DOHH2 (cell line): Measurements from ENCODE around the gene HLA-DQA2.
A peak's percentile ranks its signal among the peaks of the same experiment; 100 is the strongest.
"Not testable (repeated sequence)": the region's sequence is repeated elsewhere in the genome, so short reads cannot be mapped to it uniquely, and the experiment has no call there.

Experiments
- H3F3A ChIP-seq: fragments of 200-600 bp; sonication (generic), shearing (Covaris generic); 2 replicates; pipeline ENCODE4 v1.6.0; 2016; ENCODE audit warnings: antibody characterized with exemption, mild to moderate bottlenecking; ENCODE audit not compliant: control insufficient read depth, insufficient read depth
- H3K27ac ChIP-seq: fragments of 200-600 bp; sonication (generic); 2 replicates; pipeline ENCODE4 v1.5.1; 2014; ENCODE audit warnings: low read depth, mild to moderate bottlenecking, low read length, moderate library complexity
- H3K27me3 ChIP-seq: fragments of 200-600 bp; sonication (generic); 2 replicates; pipeline ENCODE4 v1.6.1; 2014; ENCODE audit warnings: mild to moderate bottlenecking, low read length, mixed read lengths; ENCODE audit not compliant: control insufficient read depth
- H3K36me3 ChIP-seq: fragments of 200-600 bp; sonication (generic); 2 replicates; pipeline ENCODE4 v1.6.1; 2014; ENCODE audit warnings: mild to moderate bottlenecking, low read length, moderate library complexity, mixed read lengths; ENCODE audit not compliant: control insufficient read depth
- H3K4me1 ChIP-seq: fragments of 200-600 bp; sonication (generic); 2 replicates; pipeline ENCODE4 v1.6.1; 2014; ENCODE audit warnings: mild to moderate bottlenecking, low read length, mixed read lengths; ENCODE audit not compliant: control insufficient read depth
- H3K4me2 ChIP-seq: fragments of 200-600 bp; sonication (generic); 2 replicates; pipeline ENCODE4 v1.6.0; 2014; ENCODE audit warnings: mild to moderate bottlenecking, low read length, moderate library complexity
- H3K4me3 ChIP-seq: fragments of 200-600 bp; sonication (generic); 2 replicates; pipeline ENCODE4 v1.5.1; 2014; ENCODE audit warnings: mild to moderate bottlenecking, low read length, mixed read lengths
- H3K79me2 ChIP-seq: fragments of 200-600 bp; sonication (generic); 2 replicates; pipeline ENCODE4 v1.6.1; 2014; ENCODE audit warnings: mild to moderate bottlenecking, low read length, mixed read lengths; ENCODE audit not compliant: control insufficient read depth
- H3K9me2 ChIP-seq: fragments of 200-600 bp; sonication (generic); replicated peaks from 2 replicates; pipeline ENCODE4 v1.6.1; 2014; ENCODE audit warnings: mild to moderate bottlenecking, low read length, mixed read lengths; ENCODE audit not compliant: control insufficient read depth
- H3K9me3 ChIP-seq: fragments of 200-600 bp; sonication (generic); 2 replicates; pipeline ENCODE4 v1.6.1; 2014; ENCODE audit warnings: antibody characterized with exemption, low read length, mixed read lengths; ENCODE audit not compliant: control insufficient read depth, insufficient read depth
- H4K20me1 ChIP-seq: fragments of 200-600 bp; sonication (generic); 2 replicates; pipeline ENCODE4 v1.6.0; 2014; ENCODE audit warnings: low read depth, mild to moderate bottlenecking, antibody characterized with exemption, low read length, moderate library complexity; ENCODE audit not compliant: control insufficient read depth, insufficient read depth
- EZH2phosphoT487 ChIP-seq: fragments of 200-600 bp; sonication (generic); IDR thresholded peaks from 2 replicates; pipeline ENCODE4 v1.6.1; 2017; ENCODE audit warnings: borderline replicate concordance, mild to moderate bottlenecking, antibody characterized with exemption, low read length, moderate library complexity, mixed read lengths
- TF ChIP-seq, protein P1 (sequence below): fragments of 200-600 bp; sonication (generic); IDR thresholded peaks from one replicate; pipeline ENCODE4 v1.5.1; 2014; ENCODE audit warnings: antibody characterized with exemption, mild to moderate bottlenecking, low read depth, low read length; ENCODE audit not compliant: poor library complexity, severe bottlenecking

HLA-DQA2 gene

DNA sequence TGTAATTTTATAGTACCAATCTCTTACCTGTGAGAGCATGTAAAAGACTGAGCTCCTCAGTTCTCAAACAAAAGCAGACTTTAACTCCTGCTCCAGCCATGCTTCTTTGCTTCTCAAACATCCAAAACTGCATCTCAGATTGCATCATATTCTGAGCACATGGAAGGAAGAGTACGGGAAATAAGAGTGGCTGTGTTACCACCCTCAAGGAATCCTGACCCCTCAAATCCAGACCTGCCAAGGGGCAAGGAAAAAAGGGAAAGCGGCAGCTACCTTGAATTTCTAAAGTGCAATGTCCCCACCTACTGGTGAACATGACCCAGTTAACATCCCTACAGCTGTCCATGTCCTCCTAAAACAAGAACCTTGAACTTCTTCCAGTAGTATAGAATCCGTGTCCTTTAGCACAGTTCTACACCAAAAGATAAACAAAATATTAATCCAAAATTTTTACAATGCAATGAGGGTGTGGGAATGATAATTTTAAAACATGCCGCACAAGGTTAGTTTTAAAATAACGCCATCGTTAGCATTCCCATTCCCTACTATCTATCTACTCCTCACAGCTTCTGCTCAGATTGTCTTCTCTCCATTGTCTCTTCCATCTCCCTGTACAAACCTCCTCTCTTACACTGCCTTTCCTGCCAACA lies 40.7 kb upstream of the HLA-DQA2 start:
- Histone ChIP-seq H3K4me2 (peak overlapping the region; percentile 33), H3K4me3 (no peak overlapping the region)
- TF ChIP-seq, protein P1, sequence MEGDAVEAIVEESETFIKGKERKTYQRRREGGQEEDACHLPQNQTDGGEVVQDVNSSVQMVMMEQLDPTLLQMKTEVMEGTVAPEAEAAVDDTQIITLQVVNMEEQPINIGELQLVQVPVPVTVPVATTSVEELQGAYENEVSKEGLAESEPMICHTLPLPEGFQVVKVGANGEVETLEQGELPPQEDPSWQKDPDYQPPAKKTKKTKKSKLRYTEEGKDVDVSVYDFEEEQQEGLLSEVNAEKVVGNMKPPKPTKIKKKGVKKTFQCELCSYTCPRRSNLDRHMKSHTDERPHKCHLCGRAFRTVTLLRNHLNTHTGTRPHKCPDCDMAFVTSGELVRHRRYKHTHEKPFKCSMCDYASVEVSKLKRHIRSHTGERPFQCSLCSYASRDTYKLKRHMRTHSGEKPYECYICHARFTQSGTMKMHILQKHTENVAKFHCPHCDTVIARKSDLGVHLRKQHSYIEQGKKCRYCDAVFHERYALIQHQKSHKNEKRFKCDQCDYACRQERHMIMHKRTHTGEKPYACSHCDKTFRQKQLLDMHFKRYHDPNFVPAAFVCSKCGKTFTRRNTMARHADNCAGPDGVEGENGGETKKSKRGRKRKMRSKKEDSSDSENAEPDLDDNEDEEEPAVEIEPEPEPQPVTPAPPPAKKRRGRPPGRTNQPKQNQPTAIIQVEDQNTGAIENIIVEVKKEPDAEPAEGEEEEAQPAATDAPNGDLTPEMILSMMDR, result peak; percentile 83
- TF ChIP-seq EZH2phosphoT487, result no peak

DNA sequence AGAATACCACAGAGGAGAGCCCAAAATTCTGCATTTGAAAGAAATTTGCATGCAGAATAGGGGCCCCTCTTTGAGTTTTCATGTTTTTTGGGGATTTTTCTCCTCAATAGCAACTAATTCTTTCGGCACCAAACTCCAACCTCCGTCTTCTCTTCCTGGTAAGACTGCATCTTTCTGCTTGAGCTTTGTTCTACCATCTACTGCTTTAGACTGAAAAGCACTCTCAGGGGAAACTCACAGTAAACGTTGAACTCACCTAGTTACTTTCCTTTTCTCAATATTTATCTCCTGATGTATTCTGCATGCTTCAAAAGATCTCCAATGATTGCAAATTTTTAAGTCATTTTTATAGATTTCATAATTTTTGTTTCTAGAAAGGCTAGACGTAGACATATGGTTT lies 37.8 kb upstream of the HLA-DQA2 start:
- H3K27ac ChIP-seq, result no peak overlapping the region
- TF ChIP-seq, protein P1, result no peak
- TF ChIP-seq EZH2phosphoT487, result no peak
- H3K9me2 ChIP-seq, result no peaks in the 10 kb centered on the region
- H3K36me3 ChIP-seq, result no peaks in the 10 kb centered on the region
- H3K9me3 ChIP-seq, result no peaks in the 10 kb centered on the region
- no peaks in the 10 kb centered on the region for H3F3A ChIP-seq
- H3K4me2 ChIP-seq, result no peak overlapping the region
- H3K4me3 ChIP-seq, result no peak overlapping the region
- H3K27me3 ChIP-seq, result no peaks in the 10 kb centered on the region
- peaks cover 12% of the 10 kb centered on the region for H3K4me1 ChIP-seq
- no peaks in the 10 kb centered on the region for H4K20me1 ChIP-seq
- H3K79me2 ChIP-seq, result no peaks in the 10 kb centered on the region

More for the DNA sequence above, 40.7 kb upstream of the HLA-DQA2 start:
- no peaks in the 10 kb centered on the region for H4K20me1 ChIP-seq
- H3K9me2 ChIP-seq, result no peaks in the 10 kb centered on the region
- H3K79me2 ChIP-seq, result no peaks in the 10 kb centered on the region
- peaks cover 12% of the 10 kb centered on the region for H3K4me1 ChIP-seq
- no peaks in the 10 kb centered on the region for H3F3A ChIP-seq
- no peak overlapping the region for H3K27ac ChIP-seq
- no peaks in the 10 kb centered on the region for H3K9me3 ChIP-seq
- H3K27me3 ChIP-seq, result peaks cover 3% of the 10 kb centered on the region; the same call in 1 of the 2 replicates
- H3K36me3 ChIP-seq, result no peaks in the 10 kb centered on the region

DNA sequence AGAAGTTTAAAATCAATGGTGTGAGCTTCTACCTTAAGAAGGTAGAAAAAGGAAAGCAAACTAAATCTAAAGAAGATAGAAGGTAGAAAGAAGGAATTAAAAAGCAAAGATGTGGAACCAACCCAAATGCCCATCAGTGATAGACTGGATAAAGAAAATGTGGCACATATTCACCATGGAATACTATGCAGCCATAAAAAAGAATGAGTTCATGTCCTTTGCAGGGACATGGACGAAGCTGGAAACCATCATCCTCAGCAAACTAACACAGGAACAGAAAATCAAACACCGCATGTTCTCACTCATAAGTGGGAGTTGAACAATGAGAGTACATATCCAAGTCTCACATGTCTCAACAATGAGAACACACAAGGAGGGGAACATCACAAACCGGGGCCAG lies 36.0 kb upstream of the HLA-DQA2 start:
- H3K79me2 ChIP-seq, H3K27me3 ChIP-seq, H3K36me3 ChIP-seq, H3K4me3 ChIP-seq, H3K27ac ChIP-seq, H3K9me2 ChIP-seq, H3K4me2 ChIP-seq, H3K9me3 ChIP-seq, H4K20me1 ChIP-seq, H3F3A ChIP-seq: not testable (repeated sequence)
- peaks cover 12% of the 10 kb centered on the region for H3K4me1 ChIP-seq

DNA sequence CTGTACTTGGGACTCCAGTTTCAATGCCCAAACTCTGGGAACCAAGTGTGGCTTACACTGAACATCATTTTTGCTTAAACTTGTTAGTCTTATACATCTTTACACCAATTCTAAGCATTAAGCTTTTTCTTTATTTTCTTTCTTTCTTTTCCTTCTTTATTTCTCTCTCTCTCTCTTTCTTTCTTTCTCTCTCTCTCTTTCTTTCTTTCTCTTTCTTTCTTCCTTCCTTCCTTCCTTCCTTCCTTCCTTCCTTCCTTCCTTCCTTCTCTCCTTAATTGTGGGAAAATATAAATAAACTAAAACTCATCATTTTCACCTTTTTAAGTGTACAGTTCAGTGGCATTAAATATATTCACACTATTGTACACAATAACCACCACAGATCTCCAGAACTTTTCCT lies 31.6 kb upstream of the HLA-DQA2 start:
- H3F3A ChIP-seq, result no peaks in the 10 kb centered on the region
- H3K9me3 ChIP-seq, result no peaks in the 10 kb centered on the region
- H3K79me2 ChIP-seq, result no peaks in the 10 kb centered on the region
- no peaks in the 10 kb centered on the region for H3K4me1 ChIP-seq
- no peak overlapping the region for H3K27ac ChIP-seq
- no peaks in the 10 kb centered on the region for H4K20me1 ChIP-seq
- H3K9me2 ChIP-seq, result no peaks in the 10 kb centered on the region
- no peaks in the 10 kb centered on the region for H3K36me3 ChIP-seq
- TF ChIP-seq, protein P1, result no peak
- no peak for TF ChIP-seq EZH2phosphoT487
- no peaks in the 10 kb centered on the region; the same call in 1 of the 2 replicates for H3K27me3 ChIP-seq
- H3K4me2 ChIP-seq, result no peak overlapping the region
- no peak overlapping the region for H3K4me3 ChIP-seq
